Pons (tissue), 1 donor: Measurements from ENCODE around the gene KLF18.
"Not testable (repeated sequence)": the region's sequence is repeated elsewhere in the genome, so short reads cannot be mapped to it uniquely, and the experiment has no call there.

ENCODE experiments used
- DNase-seq: peaks from one replicate; pipeline ENCODE4 v3.0.0-alpha.2; 2016; ENCODE audit warnings: low spot score

KLF18 gene

DNA sequence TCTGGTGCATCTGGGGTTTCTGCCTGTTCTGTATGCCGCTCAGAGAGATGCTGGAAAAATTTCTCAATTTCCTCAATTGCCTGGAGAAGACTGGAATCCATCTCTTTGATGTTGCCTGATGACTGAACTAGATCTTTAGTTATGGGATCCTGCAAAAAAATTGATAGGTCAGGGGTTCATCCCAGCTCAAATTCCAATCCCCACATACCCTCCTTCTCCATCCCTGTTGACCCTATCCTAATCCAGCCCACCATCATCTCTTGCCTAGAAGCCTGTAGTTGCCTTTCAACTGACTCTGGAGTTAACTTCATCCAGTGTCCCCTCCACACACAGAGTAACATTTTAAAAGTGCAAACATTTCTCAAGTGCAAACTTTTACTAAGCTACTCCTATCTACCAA is at the start of gene KLF18:
Gene KLF18, minus strand, starts transcription at position 101 of the 400 bp plus-strand sequence. Its CDS starts 0 bp downstream, at position 101.
- no peak for DNase-seq

DNA sequence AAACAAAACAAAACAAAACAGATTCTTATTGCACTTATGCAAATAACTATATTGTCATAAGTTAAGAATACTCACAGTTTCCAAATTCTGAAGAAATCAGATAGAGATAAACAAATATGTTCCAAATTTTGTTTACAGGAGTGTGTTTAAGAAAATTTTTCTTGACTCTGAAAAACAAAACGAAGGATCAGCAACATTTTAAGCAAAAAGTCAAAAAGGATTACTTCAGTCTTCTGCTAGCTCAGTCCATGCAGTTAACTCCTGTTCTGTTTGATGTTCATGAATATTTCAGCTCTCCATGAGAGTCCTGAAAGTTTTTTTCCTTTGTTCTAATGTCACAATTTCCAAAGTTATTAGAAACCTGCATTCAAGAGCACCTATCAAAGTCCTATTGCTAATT is 33.2 kb upstream of the KLF18 start:
- no peak for DNase-seq

DNA sequence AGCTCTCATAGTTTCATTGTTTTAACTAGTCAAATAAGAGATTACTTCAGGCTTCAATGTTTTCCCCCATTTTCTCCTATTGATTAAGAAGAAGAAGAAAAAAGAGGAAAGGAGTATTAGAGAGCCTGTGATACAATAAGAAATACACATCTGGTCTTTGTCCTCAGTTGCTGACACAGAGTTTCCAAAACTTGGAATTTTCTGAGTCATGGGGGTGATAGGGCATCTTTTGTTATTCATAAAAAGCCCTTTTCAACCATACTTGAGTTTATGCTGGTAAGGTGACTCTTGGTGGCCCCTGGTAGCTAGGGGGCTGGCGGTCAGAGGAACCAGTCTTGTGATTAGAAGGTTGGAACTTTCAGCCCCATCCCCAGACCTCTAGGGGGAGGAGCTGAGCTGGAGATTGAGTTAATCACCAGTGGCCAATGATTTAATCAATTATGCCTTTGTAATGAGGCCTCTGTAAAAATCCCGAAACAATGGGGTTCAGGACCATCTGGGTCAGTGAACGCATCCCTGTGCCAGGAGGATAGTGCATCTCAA is 28.9 kb upstream of the KLF18 start:
- DNase-seq, result no peak

DNA sequence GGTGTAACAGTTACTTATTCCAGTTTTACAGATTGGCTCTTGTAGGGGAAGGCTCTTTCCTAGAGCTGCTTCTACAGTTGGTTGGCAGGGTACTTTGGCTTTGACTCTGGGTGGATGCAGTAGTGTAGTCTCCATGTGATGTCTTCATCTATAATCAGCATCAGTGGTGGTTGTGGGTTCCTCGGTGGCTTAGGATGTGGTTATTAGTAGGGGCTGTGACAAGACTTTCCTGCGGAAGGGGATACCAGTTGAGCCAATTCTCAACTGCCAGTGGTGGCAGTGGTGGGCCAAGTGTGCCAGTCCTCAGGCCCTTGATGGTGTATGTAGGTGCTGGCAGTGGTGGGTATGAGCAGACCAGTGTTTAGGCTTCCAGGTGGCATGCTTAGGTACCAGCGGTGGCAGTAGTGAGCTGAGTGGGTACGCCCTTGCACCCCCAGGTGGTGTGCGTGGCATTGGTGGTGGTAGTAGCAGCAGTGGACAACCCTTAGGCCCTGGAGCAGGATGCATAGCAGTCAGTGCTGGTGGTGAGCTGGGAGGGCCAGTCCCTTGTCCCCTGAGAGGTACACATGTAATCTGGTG is 27.2 kb upstream of the KLF18 start:
- DNase-seq, result no peak

DNA sequence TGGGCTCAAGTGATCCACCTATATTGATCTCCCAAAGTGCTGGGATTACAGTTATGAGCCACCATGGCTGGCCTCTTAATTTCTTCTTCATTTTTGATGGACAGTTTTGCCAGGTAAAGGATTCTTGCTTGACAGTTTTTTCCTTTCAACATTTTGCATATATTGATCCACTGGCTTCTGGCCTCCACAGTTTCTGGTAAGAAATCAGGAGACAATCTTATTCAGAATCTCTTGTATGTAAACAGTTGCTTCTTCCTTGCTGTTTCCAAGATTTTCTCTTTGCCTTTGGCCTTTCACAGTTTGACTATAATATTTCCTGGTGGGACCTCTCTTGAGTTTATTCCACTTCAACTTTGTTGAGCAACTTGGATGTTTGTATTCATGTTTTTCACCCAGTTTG is 20.1 kb upstream of the KLF18 start:
- no peak for DNase-seq

DNA sequence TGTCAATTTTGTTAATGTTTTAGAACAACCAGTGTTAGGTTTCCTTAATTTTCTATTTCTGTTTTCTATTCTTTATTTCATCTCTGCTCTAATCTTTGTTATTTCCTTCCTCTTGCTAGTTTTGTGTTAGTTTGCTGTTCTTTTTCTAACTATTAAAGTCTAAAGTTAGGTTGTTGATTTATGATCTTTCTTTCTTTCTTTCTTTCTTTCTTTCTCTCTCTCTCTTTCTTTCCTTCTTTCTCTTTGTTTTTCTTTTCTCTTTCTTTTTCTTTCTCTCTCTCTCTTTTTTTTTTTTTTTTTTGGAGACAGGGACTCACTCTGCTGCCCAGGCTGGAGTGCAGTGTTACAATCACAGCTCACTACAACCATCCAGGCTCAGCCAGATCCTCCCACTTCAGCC is 17.4 kb upstream of the KLF18 start:
- no peak for DNase-seq

DNA sequence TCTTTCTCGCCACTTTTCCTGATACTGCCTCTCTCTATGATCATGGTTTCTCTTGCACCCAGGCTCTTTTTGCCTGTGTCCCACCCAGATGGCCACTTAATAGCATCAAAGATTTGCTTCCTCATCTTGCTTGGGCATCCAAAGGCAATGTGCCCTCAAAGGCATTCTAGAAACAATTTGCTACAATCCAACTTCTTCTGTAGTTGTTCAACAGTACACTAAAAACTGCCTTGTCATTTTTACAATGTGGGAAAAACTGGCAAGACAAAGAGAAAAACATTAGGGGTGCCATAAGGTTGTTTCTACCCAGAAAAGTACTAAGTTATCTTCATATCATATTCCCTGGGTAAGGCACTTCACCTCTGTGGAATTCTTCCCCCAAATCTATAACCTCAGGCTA is 16.5 kb upstream of the KLF18 start:
- no peak for DNase-seq

DNA sequence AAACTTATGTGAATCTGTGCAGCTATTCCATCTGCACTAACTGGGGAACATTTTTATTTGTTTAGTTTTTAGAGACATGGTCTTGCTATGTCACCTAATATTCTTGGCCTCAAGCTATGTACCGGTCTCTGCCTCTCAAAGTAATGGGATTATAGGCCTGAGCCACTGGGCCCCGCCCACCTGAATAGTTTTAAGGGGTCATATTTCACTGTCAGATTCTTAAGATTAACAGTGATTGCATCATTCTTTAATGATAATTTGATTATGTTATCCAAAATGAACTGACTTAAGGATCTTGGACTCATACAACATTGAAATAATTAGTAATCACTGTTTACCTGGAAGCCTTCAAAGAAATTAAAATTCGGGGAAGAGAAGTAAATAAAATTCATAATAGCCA is 12.6 kb upstream of the KLF18 start:
- DNase-seq, result no peak

DNA sequence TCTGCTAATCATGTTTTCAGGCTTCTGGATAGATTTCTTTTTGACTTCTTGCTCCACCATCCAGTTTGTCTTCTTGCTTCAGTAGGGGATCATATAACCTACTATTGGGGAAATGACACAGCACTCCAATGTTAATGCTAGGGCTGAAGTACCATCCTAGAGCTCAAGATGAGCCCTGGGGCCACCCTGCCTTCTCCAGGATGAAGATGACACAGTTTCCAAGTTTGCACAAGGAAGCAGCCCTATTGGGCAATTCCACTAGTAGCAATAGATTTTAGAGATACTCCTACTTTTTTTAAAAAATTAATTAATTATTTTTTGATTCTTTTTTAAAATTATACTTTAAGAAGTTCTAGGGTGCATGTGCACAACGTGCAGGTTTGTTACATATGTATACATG is 11.3 kb upstream of the KLF18 start:
- DNase-seq, result no peak

DNA sequence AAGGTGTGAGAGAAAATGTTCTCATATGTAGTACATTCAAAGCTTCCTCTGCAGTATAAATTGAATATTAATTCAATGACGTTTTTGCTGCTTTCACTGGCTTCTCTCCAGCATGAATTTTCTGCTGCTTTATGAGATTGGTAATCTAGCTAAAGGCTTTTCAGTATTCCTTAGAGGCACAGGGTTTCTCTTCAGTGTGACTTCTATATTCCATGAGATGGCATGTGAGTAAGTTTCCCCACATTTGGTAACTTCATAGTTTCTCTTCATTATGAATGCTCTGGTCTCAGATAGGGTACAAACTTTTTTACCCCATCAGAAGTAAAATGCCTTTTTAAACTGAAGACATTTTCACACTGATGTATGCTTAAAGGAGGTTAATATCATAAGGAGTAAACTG is 10.4 kb upstream of the KLF18 start:
- DNase-seq, result no peak

DNA sequence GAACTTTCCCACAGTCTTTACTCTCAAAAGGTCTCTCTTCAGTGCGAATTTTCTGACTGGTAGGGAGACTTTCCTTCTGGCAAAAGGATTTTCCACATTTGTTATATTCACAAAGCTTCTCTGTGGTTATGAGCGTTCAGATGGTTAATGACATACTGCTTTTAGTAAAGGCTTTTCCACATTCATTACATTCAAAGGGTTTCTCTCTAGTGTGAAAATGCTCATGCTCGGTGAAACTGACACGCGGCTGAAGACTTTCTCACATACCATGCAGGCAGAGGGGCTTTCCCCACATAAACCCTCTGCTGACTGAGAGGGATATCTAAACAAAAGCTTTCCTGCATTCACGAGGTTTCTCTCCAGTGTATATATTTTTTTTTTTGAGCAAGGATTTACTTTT is 9.9 kb upstream of the KLF18 start:
- no peak for DNase-seq

DNA sequence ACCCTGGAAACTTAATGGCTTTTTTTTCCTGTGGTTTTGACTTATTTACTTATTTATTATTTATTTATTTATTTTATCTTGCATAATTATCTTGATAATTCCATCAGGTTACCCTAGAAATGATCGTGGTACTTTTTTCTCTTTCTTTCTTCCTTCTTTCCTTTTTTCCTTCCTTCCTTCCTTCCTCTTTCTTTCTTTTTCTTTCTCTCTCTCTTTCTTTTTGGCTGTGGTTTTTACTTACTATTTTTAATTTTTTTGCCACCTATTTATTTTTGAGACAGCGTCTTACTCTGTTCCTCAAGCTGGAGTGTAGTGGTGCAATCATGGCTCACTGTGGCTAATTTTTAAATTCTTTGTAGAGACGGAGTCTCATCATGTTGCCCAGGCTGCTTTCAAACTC is 6.2 kb upstream of the KLF18 start:
- DNase-seq, result no peak

DNA sequence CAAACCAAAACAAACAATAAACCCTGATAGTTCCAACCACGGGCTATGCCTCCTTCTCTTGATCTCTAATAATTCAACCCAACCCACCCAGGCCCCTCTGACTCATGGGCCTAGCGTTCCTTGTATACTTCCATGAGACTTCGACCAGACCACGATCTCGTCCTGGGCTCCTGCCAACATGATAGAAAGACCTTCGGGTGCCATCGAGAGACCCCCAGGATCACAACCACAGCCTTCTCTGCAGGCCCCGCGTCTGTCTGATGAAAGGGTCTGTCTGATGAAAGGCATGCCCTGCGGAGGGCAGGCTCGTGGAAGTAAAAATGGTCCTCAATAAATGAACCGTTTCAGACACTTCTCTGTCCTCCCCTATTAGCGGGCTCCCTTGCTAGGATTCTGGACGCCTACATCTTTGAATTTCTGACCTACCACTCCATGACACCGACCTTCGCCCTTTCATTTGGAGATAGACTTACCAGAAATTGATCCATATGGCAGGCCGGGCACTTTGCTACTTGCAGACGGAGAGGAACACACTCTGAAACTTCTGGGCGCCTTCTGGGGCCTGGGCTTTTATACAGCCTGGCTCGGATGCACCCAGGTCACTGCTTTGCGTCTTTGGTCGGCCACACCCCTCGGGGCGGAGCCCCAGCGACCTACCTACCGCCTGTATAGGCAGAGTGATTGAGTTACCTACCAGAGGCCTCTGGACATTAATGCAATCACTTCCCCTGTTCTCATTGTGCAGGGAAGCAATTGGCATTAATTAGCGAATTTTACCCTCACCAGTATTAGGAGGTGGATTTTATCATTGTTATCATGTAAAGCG is 5.3 kb upstream of the KLF18 start:
- DNase-seq, result no peak

DNA sequence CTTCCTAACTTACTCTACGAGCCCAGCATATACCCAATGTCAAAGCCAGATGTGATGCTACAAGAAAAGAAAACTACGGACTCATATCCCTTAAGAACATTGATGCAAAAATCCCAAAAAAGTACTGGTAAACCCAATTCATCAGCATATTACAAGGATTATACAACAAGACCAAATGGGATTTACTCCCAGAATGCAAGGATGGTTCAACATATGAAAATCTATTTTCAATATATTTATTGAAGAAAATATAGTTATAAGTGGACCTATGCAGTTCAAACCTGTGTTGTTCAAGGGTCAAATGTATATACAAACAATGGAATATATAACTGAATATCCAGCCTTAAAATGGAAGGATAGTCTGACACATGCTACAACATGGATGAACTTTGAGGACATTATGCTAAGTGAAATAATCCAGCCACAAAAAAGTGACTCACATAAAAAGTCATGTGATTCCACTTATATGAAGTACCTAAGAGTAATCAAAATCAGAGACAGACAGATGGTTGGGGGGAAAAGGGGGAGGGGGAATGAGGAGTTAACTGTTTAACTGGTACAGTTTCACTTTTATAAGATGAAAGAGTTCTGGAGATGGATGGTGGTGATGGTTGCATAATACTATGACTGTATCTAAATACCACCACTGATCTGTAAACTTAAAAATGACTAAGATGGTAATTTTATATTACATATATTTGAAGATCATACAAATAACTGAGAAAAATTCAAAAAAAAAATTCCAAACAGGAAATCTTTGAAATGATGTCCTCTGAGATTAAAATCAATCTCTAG is 3.7 kb upstream of the KLF18 start:
- DNase-seq, result no peak

DNA sequence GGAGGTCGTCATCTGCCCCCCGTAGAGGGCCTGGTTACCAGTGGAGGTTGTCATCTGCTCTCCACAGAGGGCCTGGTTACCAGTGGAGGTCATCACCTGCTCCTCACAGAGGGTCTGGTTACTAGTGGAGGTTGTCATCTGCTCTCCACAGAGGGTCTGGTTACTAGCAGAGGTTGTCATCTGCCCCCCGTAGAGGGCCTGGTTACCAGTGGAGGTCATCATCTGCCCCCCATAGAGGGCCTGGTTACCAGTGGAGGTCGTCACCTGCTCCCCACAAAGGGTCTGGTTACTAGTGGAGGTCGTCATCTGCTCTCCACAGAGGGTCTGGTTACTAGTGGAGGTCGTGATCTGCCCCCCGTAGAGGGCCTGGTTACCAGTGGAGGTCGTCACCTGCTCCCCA is 1.9 kb downstream of the KLF18 start:
- DNase-seq, result not testable (repeated sequence)

DNA sequence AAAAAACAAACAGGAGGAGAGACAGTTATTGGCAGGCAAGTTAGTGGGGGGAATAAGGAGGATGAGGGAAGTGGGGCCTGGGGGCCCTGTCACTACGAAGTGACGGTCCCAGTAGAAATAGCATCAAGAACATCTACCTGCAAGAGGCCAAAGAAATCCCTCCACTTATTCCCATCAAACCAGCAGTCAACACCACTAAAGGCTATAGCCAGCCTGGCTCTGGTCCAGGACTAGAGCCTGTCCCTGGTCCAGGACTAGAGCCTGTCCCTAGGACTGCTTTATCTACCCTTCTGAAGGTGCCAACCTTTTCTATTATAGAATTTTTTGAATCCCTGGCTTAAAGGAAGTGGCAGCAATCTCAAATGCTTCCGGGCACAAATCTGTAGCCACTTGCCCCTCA is 3.2 kb downstream of the KLF18 start:
- DNase-seq, result no peak

DNA sequence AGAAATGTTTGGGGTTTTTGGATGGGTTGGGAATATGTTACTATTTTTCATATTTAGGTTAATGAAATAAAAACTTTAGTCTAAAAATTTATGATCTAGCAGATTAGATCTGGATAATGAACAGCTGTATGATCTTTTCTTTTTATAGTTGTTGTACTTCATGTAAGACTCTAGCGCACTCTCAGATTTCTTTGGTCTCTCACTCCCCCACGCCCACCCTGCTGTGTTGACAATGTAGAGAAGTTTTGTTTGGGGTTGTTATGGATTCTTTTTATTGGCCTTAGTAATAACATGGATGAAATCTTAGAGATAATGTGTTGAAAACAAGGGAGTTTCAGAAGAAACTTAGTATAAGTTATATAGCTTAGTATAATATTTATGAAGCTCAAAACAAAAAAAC is 5.5 kb downstream of the KLF18 start:
- DNase-seq, result no peak

DNA sequence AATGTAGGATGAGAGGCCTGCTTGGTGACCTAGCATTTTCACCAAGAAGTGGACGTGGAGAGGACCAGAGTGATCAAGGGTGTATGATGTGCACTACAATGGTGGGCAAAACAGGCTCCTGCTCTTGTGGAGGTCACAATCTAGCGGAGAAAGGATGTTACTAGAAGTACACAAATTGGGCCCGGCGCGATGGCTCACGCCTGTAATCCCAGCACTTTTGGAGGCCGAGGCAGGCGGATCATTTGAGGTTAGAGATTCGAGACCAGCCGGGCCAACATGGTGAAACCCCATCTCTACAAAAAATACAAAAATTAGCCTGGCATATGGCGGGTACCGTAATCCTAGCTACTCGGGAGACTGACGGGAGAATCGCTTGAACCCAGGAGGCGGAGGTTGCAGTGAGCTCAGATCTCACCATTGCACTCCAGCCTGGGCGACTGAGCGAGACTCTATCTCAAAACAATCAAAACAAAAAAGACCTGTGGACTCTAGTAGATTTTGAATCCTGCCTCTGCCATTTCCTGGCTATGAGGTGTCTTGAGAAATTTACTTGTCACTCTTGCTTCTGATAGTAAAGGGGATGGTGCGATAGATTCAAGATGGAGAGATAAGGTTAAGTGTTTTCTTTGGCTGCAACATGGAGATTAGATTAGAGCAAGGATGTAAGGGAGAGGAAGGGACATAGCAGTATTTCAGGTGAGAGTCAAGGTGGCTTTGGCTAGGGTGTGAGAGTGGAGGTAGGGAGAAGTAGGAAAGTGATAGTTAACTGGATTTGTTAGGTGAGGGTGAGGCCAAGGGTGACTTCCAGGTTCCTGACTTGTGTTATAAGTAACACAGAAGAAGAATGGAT is 7.1 kb downstream of the KLF18 start:
- DNase-seq, result no peak

DNA sequence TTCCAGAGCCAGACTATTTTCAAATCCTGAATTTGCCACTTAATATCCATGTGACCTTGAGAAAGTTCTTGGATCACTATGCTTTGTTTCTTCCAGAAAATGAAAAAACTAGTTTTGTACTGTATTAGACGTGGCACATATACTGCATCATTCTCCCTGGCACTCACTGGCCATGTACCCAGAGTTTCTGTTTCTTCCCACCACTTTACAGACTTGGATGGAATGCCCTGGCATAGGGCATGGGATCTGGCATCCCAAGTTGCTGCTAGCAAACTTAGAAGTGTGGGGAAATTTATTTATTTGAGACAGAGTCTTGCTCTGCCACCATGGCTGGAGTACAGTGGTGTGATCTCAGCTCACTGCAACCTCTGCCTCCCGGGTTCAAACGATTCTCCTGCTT is 10.0 kb downstream of the KLF18 start:
- no peak for DNase-seq

DNA sequence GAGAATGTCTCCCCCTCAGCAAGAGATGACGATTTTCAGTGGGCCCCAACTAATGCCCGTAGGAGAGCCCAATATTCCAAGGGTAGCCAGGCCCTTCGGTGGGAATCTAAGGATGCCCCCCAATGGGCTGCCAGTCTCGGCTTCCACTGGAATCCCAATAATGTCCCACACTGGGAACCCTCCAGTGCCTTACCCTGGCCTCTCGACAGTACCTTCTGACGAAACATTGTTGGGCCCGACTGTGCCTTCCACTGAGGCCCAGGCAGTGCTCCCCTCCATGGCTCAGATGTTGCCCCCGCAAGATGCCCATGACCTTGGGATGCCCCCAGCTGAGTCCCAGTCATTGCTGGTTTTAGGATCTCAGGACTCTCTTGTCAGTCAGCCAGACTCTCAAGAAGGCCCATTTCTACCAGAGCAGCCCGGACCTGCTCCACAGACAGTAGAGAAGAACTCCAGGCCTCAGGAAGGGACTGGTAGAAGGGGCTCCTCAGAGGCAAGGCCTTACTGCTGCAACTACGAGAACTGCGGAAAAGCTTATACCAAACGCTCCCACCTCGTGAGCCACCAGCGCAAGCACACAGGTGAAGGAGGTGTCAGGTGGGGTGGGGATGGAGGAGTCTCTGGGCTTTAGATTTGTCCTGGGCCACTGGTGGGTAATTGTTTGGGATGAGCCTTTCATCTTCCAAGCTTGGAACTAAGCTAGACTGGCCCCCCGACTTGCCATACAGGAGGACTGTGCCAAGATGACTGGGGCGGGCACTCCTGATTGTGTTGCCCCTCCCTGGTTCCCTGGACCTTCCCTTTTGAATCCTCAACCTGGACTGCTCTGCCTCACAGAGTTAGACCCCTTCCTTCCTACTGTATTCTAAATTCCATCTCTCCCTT is 11.6 kb downstream of the KLF18 start:
- no peak for DNase-seq

DNA sequence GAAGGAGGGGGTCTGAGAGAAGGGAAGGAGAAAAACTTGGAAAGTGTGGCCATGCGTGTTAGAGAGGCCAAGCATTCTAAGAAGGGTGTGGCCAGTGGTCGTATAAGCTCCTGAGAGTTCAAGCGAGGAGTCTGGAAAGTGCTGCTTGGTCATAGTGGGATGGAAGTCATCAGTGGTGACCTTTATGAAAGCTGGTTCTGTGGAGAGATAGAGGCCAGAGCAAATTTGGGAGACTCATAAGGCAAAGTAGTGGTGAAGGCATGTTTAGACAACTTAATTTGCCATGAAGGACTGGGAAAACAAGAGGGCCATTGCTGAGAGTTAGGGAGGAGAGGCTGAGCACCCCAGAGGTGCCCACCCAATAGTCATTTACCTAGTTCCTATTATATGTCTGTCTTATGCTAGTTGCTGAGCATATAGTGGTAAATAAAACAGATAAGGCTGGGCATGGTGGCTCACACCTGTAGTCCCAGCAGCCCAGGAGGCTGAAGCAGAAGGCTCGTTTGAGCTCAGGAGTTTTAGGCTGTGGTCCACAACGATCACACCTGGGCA is 21.0 kb downstream of the KLF18 start:
- DNase-seq, result no peak
